HG03342 (cell line): ENCODE data around the gene GNAO1.

Experiments used
- ATAC-seq: cut with Tn5 transposase; IDR thresholded peaks from one replicate; pipeline ENCODE4 v1.9.1; 2021; ENCODE audit warnings: mild to moderate bottlenecking, moderate library complexity; ENCODE audit not compliant: unreplicated experiment

GNAO1 gene

DNA sequence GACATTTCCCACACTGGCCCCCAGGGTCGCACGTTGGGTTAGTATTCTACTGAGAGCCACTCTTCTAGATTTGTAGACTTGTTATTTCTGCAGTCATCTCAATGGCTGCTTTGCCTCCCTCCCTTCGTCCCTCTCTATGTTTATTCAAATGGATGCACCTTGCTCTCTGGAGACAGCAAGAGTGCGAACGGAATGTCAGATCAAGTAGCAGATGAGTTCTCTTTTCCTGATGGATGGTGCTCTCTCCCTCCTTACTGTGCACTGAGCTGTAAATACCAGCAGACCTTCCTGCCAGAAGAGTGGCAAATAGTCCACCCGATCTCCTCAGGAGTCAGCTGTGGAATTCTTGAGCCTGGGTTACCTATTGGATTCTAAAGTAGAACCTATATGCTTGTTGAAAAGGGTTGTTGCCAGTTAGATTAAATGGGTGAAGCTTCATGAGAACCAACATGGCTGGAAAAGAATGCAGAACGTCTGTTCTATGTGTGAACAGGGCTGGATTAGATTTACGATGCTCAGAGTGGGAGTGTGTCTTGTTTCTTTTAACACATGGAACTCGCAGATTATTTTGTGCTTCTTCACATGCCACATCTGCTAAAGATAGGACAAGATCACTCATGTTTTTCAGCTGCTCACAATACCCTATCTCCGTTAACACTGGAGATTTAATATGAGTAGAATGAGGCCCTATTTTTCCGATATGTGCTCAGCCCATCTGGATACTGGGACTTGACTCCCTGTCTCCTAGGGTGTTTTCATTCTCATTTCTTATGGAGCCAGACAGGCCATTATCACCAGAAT, 6.1 kb downstream of the GNAO1 start:
- no peak for ATAC-seq

DNA sequence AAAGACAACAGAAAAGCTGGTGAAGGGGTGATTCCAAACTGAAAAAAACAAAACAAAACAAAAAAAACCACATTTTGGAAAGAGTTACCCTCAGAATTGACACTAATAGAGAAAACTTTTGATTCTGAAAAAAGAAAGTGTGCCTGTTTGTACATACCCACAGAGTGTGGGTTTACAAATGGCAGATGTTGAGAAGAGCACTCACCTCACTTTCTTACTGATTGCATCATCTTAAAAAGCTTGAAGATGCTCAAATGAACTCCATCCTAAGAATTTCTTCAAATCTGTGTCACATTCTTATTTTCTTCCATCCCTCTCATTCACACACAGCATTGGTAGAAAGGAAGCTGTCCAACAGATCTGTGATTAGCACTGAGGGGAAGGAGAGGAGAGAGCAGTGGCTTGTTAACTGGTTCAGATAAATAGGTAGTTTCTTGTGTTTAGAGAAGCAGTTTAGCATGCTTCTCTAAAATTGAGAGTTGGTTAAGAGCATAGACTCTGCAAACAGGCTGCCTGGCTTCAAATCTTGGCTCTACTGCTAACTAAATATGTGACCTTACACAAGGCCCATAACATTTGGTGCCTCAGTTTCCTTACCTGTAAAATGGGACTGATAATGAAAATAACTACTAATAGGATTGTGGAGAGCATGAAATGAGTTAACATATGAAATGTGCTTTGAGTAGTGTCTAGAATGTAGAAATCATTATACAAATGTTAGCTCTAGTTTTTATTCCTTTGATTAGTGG, 6.9 kb downstream of the GNAO1 start:
- ATAC-seq: no peak

DNA sequence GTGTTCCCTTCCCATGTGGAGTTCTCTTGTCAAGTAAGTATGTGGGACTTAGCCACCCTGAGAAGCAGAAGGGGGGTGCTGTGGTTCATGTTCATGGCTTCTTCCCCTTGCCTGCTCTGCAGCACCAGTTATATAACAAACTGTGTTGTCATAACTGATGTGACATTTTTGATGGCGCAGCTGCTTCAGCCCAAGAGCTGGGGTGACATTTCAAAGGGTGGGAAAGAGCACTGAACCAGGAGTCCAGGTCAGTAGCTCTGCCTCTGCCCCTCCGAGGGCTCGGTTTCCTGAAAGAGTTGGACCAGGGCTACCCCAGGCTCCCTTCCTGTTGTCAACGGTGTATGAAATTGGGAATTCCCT, 7.4 kb downstream of the GNAO1 start:
- ATAC-seq: no peak

DNA sequence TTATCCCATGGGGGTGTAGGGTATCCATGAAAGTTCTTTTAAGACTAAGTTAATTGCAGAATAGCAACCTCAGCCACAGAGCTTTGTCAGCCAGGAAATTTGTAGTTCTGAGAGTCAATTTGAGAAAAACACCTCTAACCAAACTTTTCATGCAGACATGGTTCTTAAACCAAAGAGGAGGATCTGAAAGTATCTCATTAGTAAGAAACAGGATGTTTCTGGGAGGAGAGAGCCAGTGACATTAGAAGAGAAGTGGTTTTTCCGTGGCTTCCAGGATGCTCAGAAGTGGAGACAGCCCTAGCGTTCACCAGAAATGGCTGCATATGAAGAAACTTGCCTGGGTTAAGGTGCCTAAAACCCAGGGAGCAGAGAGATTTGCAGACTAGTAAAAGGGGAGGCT, 7.9 kb downstream of the GNAO1 start:
- peak; percentile 42 for ATAC-seq

DNA sequence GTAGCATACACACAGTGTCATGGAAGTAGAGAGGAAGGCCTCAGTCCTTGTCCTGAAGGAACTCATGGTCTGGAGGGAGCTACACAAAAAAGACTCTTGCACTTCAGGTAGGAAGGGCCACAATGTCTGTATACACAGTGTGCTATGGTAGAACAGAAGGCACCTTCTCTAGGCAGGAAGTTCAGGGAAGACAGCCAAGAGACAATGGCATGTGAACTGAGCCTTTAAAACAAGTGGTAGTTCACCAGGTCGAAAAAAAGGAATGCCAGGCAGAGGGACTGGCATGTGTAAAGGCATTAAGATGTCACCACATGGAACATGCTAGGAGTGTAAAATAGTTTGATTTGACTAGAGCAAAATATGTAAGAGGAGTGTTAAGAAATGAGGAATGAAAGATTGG, 9.7 kb downstream of the GNAO1 start:
- no peak for ATAC-seq

DNA sequence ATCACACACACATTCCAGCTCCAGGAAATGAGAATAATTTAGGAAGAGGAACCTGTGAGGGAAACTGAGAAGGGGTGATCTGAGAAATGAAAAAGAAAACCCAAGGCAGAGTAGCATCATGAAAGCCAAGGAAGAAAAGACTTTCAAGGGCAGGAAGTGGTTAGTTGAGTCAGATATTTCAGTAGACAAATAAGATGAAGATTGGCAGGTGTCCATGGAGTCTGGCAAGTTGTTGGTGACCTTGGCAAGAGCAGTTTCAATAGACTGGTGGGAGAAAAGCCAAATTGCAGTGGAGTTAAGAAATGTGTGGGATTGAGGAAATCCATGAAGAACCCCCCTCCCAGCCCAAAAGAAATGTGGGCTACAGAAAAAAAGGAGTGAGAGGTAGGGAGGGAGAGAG, 10.7 kb downstream of the GNAO1 start:
- no peak for ATAC-seq

DNA sequence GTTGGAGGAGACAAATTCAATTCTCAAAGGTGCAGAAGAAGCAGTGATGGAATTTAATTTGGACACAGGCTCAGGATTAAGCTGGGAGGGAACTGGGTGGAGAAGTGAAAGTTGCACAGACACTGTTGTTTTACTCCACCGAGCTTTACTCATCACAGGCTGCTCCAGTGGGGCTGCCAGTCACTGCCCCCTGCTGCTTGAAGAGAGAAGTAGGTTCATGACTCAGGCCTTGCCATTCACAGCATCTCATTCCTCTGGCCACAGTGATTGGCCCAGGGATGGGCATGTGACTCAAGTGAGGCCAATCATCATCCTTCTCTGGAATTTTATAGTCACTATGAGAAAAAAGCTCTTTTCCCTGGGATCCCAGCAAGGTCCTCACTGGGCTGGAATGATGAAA, 11.8 kb downstream of the GNAO1 start:
- ATAC-seq: peak; percentile 88

DNA sequence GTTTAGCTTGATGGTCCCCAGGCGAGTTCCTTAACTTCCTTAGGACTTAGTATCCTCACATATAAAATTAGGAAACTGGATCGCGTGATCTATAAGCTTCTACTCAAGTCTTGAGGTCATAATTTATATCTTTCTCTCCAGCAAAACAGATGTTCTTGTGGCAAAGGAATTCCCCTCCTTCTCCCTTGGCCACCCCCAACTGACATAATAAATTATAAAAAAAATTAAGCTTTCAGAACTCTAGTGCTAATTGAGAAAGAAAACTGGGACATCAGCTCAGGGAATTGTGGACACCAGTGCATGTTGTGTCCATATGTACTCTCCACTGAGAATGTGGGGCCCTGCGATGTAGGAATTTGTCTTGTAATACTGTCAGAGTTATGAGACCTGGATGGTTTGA, 13.5 kb downstream of the GNAO1 start:
- ATAC-seq: no peak

DNA sequence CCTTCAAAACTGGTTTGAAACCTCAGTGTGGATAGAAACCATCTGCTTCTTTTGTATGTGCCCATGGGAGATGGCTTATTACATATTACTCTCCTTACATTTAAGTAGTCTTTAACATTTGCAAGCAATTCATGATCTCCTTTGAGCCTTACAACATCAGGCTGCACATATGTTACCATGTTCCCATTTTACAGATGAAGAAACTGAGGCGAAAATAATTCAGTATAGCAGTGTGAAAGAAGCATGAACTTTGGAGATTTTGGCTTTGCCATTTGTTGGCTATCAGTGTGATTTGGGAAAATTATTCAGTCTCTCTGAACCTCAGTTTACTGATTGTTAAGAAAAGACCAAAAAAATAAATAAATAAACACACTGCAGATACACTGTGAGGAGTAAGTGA, 15.7 kb downstream of the GNAO1 start:
- ATAC-seq: no peak

DNA sequence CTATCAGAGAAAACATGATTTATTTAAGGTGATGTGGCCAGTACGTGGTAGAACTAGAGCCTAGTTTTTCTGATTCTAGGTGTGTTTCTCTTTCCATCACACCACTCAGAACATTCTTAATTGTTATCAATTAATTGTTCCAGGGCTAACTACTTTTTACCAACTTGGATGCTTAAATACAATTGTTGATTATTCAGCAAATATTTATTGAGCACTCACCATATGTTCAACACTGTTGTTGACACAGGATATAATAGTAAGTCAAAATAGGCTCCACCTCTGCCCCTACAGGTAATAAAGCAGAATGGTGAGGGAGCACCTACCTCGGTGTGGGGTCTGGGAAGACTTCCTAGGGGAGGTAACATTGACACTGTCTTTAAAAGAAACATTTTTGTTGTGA, 16.1 kb downstream of the GNAO1 start:
- ATAC-seq: no peak

DNA sequence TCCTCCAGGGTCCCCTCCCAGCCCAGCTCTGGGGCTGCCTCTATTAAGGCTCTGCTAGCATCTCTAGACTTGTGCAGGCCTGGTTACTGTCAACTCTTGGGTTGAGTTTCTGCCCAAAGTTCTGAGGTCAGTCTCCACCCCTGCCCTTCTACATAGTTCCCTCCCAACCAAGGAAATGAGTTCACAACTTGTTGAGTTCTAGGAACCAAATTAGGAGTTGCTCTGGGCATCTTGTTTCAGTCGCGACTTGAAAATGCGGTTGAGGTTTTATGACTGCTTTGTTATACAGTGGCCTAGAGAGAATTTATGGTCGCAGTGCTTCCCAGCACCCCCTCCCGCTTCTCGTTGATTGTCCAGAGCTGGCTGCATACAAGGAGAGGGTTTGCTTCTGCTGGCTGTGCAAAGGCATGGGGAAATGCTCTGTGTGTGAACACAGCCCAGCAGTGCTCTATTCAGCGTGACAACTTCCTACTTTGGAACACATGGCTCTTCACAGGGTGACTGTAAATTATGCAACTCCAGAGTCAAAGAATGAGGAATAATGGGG, 20.2 kb downstream of the GNAO1 start:
- ATAC-seq: no peak

DNA sequence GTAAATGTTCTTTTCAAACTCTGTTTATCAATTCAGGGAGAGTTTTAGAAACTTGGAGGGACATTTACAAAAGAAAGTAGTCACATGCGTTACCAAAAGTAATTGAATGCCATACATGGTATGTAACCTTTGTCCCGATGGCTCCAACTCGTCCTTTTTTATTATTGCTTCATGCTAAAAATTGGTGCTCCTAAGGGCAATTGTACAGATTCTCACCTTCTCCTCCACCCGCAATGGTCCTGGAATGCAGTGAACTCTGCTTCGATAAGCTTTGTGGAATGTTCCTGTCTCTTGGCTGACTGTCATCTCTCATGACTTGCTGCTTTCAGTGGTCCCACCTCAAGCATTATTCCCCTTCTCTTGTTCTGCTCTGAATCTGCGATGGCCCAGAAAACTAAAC, 20.9 kb downstream of the GNAO1 start:
- ATAC-seq: no peak

DNA sequence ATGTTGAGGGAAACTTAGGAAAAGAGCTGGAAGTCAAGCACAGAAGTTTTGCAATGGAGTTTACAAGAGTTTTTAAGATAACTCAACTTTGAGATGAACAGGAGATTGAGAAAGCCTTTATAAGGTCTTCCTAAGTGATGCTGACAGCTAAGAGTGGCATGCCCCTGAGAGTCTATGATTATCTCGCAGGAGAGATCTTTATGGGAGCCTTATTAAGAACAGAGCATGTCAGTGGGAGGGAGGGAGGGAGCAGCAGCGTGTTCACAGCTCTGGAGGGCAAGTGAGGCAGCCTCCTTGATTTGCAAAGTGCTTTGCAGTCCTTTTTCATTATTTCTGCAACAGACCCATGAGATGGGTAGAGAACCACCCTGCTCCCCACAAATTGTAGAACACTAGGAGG, 30.7 kb downstream of the GNAO1 start:
- no peak for ATAC-seq

DNA sequence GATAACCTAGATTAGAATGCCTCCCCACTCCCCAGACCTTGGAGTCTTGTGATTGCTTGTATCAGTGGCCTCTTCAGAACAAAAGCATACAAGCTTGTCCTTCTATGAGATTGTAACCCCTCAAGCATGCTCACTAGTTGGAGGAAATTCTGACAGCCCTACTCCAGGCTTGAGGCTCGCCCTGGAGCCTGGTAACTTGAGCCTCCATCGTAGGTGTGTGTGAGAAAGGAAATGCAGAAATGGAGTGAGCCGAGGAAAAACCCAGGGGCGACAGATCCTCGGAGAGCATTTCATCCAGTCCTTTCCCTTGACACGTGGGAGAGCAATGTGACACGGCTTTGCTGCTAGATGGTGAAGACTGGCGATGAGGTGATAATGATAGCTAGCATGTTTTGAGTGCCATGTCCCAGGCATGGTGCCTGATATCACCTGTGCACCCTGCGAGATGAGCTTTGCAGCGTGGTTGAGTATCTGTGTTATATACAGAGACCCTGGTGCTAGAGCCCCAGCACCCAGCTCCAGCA, 31.2 kb downstream of the GNAO1 start:
- ATAC-seq: no peak

DNA sequence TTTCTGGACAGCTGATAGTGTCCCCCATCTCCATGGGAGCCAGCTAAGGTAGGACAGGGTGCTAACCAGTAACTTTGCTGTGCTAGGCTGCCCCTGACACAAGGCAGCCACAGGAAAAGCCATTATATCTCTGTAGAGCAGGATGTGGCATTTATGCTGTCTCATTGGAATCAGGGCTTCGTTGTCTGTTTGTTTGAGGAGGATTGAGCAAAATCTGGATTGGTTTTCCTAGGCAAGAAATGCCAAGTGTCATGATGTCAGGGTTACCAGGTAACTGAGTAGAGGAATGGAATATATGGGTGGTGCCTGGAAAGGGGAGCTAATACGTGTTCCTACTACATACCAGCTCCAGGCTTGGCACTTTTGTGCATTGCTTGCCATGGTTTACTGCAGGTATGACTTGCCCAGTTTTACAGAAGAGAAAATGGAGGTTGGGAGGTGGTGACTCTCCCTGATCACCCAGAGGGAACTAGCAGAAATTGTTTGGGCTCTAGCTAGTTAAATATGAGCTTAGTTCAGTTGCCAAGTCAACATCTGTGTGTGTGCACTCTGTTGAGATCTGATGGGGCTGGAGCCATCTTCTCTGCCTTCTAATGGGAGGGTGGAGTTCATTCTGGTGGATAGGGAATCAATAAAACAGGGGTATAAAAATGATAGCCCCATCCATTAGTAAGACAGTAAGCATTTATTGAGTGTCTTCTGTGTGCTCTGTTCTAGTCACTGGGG, 33.9 kb downstream of the GNAO1 start:
- no peak for ATAC-seq

DNA sequence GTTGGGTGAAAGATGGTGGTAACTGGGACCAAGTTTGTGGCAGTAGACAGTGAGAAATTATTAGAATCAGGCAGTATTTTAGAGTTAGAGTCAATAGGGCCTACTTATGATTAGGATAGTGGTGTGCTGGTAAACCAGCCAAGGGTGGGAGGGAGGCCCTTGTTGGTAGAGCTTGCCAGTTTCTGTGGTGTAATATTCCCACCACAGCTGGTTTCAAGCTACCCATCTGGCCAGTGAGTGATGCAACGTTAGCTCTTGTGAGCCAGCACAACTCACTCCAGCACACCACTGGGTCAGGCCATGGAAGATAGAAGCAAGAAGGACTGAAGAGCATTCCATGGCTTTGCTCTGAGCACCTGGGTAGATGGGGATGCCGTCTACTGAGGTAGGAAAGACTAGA, 34.9 kb downstream of the GNAO1 start:
- no peak for ATAC-seq

DNA sequence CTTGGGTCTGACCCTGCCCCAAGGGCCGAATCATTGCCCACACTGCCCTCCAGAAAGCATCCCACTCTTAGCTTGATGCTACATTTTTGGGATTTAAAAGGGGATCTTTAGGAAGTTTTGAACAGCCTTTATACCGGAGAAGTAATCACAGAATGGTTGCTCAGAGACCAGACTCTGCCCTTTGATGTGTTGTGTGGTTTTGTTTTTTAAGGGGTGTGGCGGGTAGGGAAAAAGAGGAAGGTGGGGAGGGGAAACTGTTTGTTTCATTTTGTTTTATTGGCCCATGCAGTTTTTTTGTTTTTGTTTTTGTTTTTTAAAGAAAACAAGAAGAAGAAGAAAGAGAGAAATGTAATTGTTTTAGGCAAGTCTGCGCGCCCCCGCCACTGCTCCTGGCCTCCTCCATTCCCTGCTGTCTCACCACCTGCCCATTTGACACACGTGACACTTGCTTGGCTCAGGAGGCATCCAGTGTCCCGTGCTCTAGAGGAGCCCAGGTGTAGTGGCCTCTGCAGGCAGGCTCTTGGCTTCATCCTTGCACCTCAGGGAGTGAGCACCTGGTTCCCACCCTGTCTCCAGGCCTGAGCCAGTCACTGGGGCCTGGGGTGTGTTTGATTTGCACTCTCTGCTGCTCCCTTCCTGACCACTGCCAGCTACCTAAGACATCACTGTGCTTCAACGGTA, 35.7 kb downstream of the GNAO1 start:
- no peak for ATAC-seq

DNA sequence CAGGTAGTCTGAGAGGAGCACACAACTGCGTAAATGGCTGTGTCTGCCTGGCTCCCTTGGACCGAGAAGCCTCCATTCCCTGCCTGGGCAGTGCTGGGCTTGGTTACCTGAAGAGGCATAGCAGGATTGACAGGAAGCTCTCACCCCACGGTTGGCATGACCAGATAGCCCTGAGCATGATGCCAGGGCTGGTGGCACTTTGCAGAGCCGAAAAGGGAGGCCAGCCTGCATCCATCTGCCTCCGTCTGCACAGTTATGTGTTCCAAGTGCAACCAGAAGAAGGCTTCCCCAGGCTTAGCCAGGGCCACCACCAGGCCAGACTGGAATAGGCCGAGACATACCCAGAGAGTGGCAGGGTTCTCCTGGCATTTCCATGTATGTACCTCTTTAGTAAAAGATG, 36.6 kb downstream of the GNAO1 start:
- ATAC-seq: no peak

DNA sequence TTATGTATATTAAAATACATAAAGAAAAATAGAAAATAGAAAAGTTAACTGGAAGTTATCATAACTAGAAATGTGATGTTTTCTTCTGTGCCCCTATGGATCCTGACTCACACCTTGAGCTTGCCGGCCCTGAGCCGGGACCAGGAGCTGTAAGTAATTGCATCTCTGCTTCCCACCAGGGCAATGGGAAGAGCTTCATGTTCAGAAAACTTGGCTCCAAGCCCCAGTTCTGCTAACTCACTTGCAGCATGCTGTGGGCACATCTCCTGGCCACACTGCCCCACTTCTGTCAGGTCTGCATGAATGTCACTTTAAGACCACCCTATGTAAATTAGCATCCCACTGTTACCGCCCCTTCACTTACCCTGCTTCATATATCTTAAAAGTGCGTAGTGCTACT, 37.2 kb downstream of the GNAO1 start:
- ATAC-seq: no peak

DNA sequence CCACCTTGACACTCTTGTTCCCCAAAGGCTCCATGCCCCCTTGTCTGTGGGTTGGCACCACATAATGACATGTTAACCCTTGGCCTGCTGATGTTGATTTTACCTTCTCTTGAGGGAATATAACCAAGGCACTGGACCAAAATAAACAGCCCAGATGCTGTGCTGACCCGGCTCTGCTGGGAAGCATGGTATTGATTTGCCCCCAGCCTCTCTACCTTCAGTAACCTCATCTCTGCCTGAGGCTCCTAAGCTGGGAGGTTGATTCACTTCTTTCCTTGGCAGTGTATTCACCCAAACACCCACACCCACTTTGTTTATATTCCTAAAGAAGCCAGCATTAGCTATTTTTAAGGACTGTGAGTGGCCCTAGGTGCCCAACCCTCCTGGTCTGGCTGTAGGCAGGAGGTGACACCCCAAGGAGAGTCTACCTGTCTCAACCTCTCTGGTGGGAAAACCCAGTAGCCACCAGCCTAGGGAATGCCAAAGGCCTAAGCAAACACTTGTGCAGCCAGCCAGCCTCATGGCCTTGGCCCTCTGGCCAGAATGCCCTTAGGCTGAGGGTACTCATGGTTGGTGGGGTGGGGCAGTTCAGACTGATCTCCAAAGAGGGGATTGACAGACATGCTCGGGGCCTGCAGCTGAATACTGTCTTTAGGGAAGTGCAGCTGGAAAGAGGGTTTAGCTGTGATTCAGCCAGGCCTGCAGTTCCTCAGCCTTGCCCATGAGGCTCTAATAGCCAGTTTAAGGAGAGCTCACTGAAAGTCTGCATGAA, 42.7 kb downstream of the GNAO1 start:
- no peak for ATAC-seq
